Erythroblast (primary cell): Measurements from ENCODE around the gene DHDH.
A peak's percentile ranks its signal among the peaks of the same experiment; 100 is the strongest.
"Not testable (repeated sequence)": the region's sequence is repeated elsewhere in the genome, so short reads cannot be mapped to it uniquely, and the experiment has no call there.

Experiments used
- DNase-seq, 2 experiments: peaks; one replicate each; lab custom pipeline; 2025; lab: John Stamatoyannopoulos, UW
- GATA1 ChIP-seq: IDR thresholded peaks from 2 replicates; pipeline ENCODE4 v1.6.1; 2011; ENCODE audit warnings: low read depth, mild to moderate bottlenecking, control low read depth, low read length, moderate library complexity
- POLR2A ChIP-seq: IDR thresholded peaks from 2 replicates; pipeline ENCODE4 v1.6.1; 2011; ENCODE audit warnings: mild to moderate bottlenecking, low read length

DHDH gene

GRCh38 chr19:48906324-48906723, 27.2 kb upstream of the DHDH start:
- DNase-seq: no peak
- TF ChIP-seq POLR2A (no peak), GATA1 (no peak)

GRCh38 chr19:48907671-48908070, 25.8 kb upstream of the DHDH start:
- DNase-seq: no peak
- TF ChIP-seq POLR2A: no peak
- no peak for TF ChIP-seq GATA1

GRCh38 chr19:48909424-48910077, 23.9 kb upstream of the DHDH start:
- not testable (repeated sequence) for DNase-seq

- no peak for DNase-seq
Measured at GRCh38 chr19:48910803-48911202, 22.7 kb upstream of the DHDH start.

GRCh38 chr19:48913114-48913889, 20.2 kb upstream of the DHDH start:
- peak in 1 of 2 experiments; percentile 60 for DNase-seq
- TF ChIP-seq GATA1 (no peak), POLR2A (no peak)

More at GRCh38 chr19:48910803-48911202, 22.7 kb upstream of the DHDH start:
- TF ChIP-seq GATA1 (no peak), POLR2A (no peak)

- TF ChIP-seq POLR2A: no peak
- DNase-seq: no peak
Measured at GRCh38 chr19:48914181-48914580, 19.3 kb upstream of the DHDH start.

GRCh38 chr19:48915757-48916156, 17.7 kb upstream of the DHDH start:
- no peak for DNase-seq
- TF ChIP-seq POLR2A: no peak
- TF ChIP-seq GATA1: no peak

- TF ChIP-seq POLR2A: no peak
- no peak for TF ChIP-seq GATA1
- no peak for DNase-seq
Measured at GRCh38 chr19:48918071-48918470, 15.4 kb upstream of the DHDH start.

- TF ChIP-seq POLR2A: no peak
- no peak for TF ChIP-seq GATA1
- DNase-seq: peak in 1 of 2 experiments; percentile 53
Measured at GRCh38 chr19:48918801-48919247, 14.7 kb upstream of the DHDH start.

GRCh38 chr19:48919271-48919670, 14.2 kb upstream of the DHDH start:
- DNase-seq: not testable (repeated sequence)

GRCh38 chr19:48920949-48921348, 12.6 kb upstream of the DHDH start:
- TF ChIP-seq POLR2A (no peak), GATA1 (no peak)
- DNase-seq: no peak

- no peak for DNase-seq
- TF ChIP-seq GATA1 (no peak), POLR2A (no peak)
Measured at GRCh38 chr19:48921721-48922500, 11.6 kb upstream of the DHDH start.

GRCh38 chr19:48922548-48923490, 10.7 kb upstream of the DHDH start:
- TF ChIP-seq POLR2A: no peak
- TF ChIP-seq GATA1: no peak
- DNase-seq: no peak
